GM13977 (cell line): ENCODE measurements around the gene CFAP53.

Source experiments
- DNase-seq: peaks from one replicate; pipeline ENCODE4 v3.0.0; 2012; ENCODE audit warnings: low spot score
- in situ Hi-C: fragments of 300-500 bp; cut with MboI; formaldehyde crosslinking; loops from one replicate; pipeline ENCODE4 v1.12.0; 2022; ENCODE audit warnings: low sequenced_read_pairs, low pct_unique_long_range_greater_than_20kb, mixed read lengths, inconsistent platforms; ENCODE audit not compliant: unreplicated experiment
- TF ChIP-seq, protein P1 (sequence below): IDR thresholded peaks from 2 replicates; pipeline ENCODE4 v1.5.1; 2012; ENCODE audit warnings: mild to moderate bottlenecking, control low read depth; ENCODE audit not compliant: insufficient read depth; ENCODE audit errors: extremely low read depth, missing control alignments

CFAP53 gene

DNA sequence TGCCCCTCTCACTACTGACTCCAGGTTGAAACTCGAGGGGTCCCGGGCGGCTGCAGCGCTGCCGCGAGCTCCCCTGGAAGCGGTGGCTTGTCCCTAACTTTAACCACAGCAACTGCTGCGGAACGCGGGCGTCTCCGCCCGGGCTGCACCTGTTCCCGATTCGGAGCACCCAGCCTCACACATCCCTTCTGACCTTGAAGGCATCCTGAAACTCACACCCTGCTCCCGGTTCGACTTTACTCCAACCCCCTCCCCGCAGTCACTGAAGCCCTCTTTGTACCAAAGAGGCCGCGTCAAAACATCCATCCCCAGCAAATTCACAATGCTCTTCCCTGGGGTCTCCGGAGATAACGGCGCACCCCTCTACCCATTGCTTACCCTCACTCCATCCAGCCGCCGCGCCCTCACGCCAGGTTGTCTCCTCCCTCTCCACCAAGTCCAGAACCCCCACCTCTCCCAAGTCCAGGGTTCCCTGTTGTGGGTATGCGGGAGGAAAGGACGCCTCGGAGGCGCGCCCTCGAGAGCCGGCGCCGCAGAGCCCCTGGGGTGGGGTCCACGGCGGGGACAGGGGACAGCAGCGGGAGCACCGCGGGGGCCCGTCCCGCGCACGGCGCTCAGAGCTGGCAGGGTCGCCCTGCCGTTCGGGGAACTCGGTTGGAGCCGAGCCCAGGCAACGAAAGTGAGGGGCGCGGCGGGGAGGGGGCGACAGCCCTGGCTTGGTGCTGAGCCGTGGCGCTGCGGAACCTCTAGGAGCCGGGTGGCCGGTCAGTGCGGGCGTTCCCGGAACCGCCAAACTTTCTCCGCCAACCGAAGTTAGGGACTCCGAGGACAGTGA, 72.3 kb downstream of the CFAP53 start:
- TF ChIP-seq, protein P1, sequence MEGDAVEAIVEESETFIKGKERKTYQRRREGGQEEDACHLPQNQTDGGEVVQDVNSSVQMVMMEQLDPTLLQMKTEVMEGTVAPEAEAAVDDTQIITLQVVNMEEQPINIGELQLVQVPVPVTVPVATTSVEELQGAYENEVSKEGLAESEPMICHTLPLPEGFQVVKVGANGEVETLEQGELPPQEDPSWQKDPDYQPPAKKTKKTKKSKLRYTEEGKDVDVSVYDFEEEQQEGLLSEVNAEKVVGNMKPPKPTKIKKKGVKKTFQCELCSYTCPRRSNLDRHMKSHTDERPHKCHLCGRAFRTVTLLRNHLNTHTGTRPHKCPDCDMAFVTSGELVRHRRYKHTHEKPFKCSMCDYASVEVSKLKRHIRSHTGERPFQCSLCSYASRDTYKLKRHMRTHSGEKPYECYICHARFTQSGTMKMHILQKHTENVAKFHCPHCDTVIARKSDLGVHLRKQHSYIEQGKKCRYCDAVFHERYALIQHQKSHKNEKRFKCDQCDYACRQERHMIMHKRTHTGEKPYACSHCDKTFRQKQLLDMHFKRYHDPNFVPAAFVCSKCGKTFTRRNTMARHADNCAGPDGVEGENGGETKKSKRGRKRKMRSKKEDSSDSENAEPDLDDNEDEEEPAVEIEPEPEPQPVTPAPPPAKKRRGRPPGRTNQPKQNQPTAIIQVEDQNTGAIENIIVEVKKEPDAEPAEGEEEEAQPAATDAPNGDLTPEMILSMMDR: no peak
- in situ Hi-C loops: no loop called here
- DNase-seq: peak; percentile 44

DNA sequence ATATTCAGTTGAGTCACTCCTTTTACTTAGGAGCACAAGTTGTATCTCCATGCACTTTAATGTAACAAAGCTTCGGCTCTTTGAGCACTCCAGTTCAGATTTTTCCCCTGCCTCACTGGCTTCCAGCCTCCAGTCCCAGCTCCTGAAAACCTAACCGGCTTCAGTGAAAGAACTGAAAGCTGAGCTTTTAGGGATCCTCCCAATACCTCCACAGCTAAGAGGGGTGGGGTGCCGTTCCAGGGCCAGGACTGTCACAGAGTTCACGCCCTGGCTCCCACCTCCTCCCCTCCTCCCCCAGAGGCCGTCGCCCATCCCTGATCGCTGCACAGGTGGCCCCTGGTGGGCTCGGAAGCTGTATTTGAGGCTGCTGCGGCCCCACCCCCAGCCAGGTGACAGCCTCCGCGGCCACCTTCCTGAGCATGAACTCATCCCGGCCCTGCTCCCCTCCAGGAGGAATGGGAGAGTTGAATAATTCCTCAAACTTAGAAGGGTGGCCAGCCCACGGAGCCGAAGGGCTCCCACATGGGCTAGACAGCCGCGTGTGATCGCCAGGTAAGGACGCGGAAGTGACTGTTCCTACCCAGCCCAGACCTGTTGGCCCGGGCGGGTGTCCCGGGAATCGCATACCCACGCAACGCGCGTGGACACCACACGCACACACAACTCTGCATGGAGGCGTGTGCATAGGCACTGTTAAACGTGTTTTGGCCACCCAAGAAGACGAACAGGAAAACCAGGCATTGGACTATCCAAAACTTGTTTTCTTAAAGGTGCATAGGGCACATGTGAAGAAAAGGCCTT, 73.1 kb downstream of the CFAP53 start:
- in situ Hi-C loops: no loop called here
- TF ChIP-seq, protein P1: no peak
- DNase-seq: peak; percentile 21

DNA sequence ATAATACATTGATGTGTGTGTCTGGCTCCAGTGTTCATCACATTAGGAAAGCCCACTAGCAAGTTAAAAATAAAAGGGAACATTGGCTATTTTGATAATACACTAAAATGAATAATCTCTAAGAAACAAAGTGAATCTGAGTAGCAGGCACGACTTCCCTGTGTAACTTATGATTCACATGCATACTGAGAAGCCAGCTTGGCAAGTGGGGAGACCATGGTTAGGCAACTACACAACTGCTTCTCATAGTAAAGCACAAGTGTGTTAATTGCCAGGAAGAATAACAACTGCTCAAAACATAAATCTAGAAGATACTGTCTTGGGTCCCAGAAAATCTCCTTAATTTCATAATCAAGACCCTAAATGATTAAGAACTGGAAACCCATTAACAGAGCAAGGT, 75.4 kb downstream of the CFAP53 start:
- DNase-seq: no peak
- TF ChIP-seq, protein P1: no peak
- in situ Hi-C loops: no loop called here

DNA sequence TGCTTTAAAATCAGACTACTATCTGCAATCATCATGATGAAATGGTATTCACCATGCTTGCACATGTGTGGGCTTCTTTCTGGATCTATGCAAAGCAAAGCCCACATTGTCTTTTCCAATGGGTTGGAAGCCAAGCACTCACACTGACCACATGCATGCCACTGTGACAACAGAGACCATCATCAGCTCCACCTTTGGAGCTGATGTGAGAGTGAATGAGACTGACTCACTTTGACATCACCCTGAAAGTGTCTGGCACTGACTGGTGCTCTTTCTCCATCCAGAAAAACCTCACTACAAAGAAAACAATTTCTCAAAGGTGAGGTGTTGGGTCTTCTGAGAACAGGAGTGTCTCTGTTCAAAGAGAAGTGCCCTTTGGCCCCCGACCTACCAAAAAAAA, 76.1 kb downstream of the CFAP53 start:
- TF ChIP-seq, protein P1: no peak
- DNase-seq: no peak
- in situ Hi-C loops: no loop called here

DNA sequence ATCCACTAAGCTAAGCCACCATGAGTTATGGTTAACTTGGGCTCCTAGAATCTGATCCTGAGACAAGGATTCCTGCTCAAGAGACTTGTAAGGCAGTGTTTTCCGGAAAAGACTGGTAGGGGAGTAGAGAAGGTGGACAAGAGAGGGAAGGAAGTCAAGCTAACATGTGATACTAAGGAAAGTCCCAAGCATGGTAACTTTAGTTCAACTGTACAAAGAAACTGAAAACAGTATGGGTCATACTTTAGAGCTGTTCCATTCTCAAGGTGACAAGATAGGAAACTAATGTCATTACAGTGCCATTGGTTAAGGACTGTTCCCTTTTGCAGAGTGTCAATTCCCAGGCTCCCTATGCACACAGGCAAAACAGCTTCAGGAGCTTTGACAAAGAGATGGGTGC, 77.1 kb downstream of the CFAP53 start:
- TF ChIP-seq, protein P1: no peak
- DNase-seq: no peak
- in situ Hi-C loops: no loop called here

DNA sequence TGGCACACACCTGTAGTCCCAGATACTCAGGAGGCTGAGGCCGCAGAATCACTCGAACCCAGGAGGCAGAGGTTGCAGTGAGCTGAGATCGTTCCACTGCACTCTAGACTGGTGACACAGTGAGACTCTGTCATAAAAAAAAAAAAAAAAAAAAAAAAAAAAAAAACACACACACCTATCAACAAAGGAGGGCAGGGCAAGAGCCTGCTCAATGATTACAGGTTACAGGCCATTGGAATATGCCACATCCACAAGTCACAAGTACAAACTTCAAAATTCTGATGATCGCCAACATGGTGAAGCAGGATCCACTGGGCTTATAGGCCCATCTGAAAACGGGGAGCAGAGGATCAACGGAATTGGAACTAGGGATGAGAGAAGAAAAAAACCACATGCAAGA, 77.6 kb downstream of the CFAP53 start:
- no peak for DNase-seq
- in situ Hi-C loops: no loop called here
- TF ChIP-seq, protein P1: no peak
